Measurements from ENCODE around the gene CHIC2.
"Not testable (repeated sequence)": the region's sequence is repeated elsewhere in the genome, so short reads cannot be mapped to it uniquely, and the experiment has no call there.

Gene CHIC2

GRCh38 chr4:54055494-54055893 lies 8.9 kb downstream of the CHIC2 start:
- Histone ChIP-seq H3K36me3 (ENCODE audit: low read depth) (peaks cover 5% of the 10 kb centered on the region), H3K4me3 (ENCODE audit: severe bottlenecking) (no peak overlapping the region)
- TF ChIP-seq CTCF (IDR thresholded peaks at IDR 0.05; ENCODE audit: poor library complexity, severe bottlenecking), result no peak

GRCh38 chr4:54054501-54054900 lies 9.9 kb downstream of the CHIC2 start:
- Histone ChIP-seq H3K36me3 (ENCODE audit: low read depth) (peaks cover 1% of the 10 kb centered on the region), H3K4me3 (ENCODE audit: severe bottlenecking) (no peak overlapping the region), H3K4me1 (ENCODE audit: insufficient read depth, poor library complexity, severe bottlenecking) (peaks cover 19% of the 10 kb centered on the region), H3K27ac (ENCODE audit: poor library complexity, severe bottlenecking) (no peak overlapping the region), H3K27me3 (ENCODE audit: insufficient read depth, poor library complexity, severe bottlenecking) (no peaks in the 10 kb centered on the region), H3K9me3 (ENCODE audit: severe bottlenecking) (no peaks in the 10 kb centered on the region)
- no peak for TF ChIP-seq CTCF (IDR thresholded peaks at IDR 0.05; ENCODE audit: poor library complexity, severe bottlenecking)
- DNase-seq (ENCODE audit: low spot score) (no peak), ATAC-seq (ENCODE audit: low read depth) (no peak)

More at GRCh38 chr4:54055494-54055893, 8.9 kb downstream of the CHIC2 start:
- no peak for DNase-seq (ENCODE audit: low spot score)
- Histone ChIP-seq H3K27me3 (ENCODE audit: insufficient read depth, poor library complexity, severe bottlenecking) (no peaks in the 10 kb centered on the region), H3K27ac (ENCODE audit: poor library complexity, severe bottlenecking) (no peak overlapping the region), H3K9me3 (ENCODE audit: severe bottlenecking) (no peaks in the 10 kb centered on the region), H3K4me1 (ENCODE audit: insufficient read depth, poor library complexity, severe bottlenecking) (peaks cover 18% of the 10 kb centered on the region)
- no peak for ATAC-seq (ENCODE audit: low read depth)

GRCh38 chr4:54053322-54053721 lies 11.1 kb downstream of the CHIC2 start:
- DNase-seq (ENCODE audit: low spot score); H3K27ac ChIP-seq (ENCODE audit: poor library complexity, severe bottlenecking); H3K27me3 ChIP-seq (ENCODE audit: insufficient read depth, poor library complexity, severe bottlenecking); ATAC-seq (ENCODE audit: low read depth); H3K4me3 ChIP-seq (ENCODE audit: severe bottlenecking); H3K9me3 ChIP-seq (ENCODE audit: severe bottlenecking): not testable (repeated sequence)
- peaks cover 13% of the 10 kb centered on the region for H3K4me1 ChIP-seq (ENCODE audit: insufficient read depth, poor library complexity, severe bottlenecking)
- H3K36me3 ChIP-seq (ENCODE audit: low read depth), result peaks cover 13% of the 10 kb centered on the region

GRCh38 chr4:54050214-54050904 lies 14.0 kb downstream of the CHIC2 start:
- DNase-seq (ENCODE audit: low spot score), result no peak
- no peaks in the 10 kb centered on the region for H3K27me3 ChIP-seq (ENCODE audit: insufficient read depth, poor library complexity, severe bottlenecking)
- H3K4me1 ChIP-seq (ENCODE audit: insufficient read depth, poor library complexity, severe bottlenecking), result peaks cover 12% of the 10 kb centered on the region
- H3K9me3 ChIP-seq (ENCODE audit: severe bottlenecking), result no peaks in the 10 kb centered on the region
- ATAC-seq (ENCODE audit: low read depth), result peak; percentile 91
- H3K27ac ChIP-seq (ENCODE audit: poor library complexity, severe bottlenecking), result peak overlapping the region; percentile 17
- no peak for TF ChIP-seq CTCF (IDR thresholded peaks at IDR 0.05; ENCODE audit: poor library complexity, severe bottlenecking)
- peaks cover 37% of the 10 kb centered on the region for H3K36me3 ChIP-seq (ENCODE audit: low read depth)
- H3K4me3 ChIP-seq (ENCODE audit: severe bottlenecking), result no peak overlapping the region

- not testable (repeated sequence) for H3K4me1 ChIP-seq (ENCODE audit: insufficient read depth, poor library complexity, severe bottlenecking); H3K27ac ChIP-seq (ENCODE audit: poor library complexity, severe bottlenecking); H3K27me3 ChIP-seq (ENCODE audit: insufficient read depth, poor library complexity, severe bottlenecking); DNase-seq (ENCODE audit: low spot score); H3K4me3 ChIP-seq (ENCODE audit: severe bottlenecking); ATAC-seq (ENCODE audit: low read depth); H3K9me3 ChIP-seq (ENCODE audit: severe bottlenecking)
- peaks cover 46% of the 10 kb centered on the region for H3K36me3 ChIP-seq (ENCODE audit: low read depth)
These were observed 20.8 kb downstream of the CHIC2 start for GRCh38 chr4:54043630-54044029.

GRCh38 chr4:54041933-54042332 lies 22.5 kb downstream of the CHIC2 start:
- no peak for ATAC-seq (ENCODE audit: low read depth)
- Histone ChIP-seq H3K4me3 (ENCODE audit: severe bottlenecking) (no peak overlapping the region), H3K27me3 (ENCODE audit: insufficient read depth, poor library complexity, severe bottlenecking) (no peaks in the 10 kb centered on the region), H3K9me3 (ENCODE audit: severe bottlenecking) (no peaks in the 10 kb centered on the region), H3K27ac (ENCODE audit: poor library complexity, severe bottlenecking) (no peak overlapping the region), H3K4me1 (ENCODE audit: insufficient read depth, poor library complexity, severe bottlenecking) (no peaks in the 10 kb centered on the region), H3K36me3 (ENCODE audit: low read depth) (peaks cover 47% of the 10 kb centered on the region)
- no peak for DNase-seq (ENCODE audit: low spot score)
- no peak for TF ChIP-seq CTCF (IDR thresholded peaks at IDR 0.05; ENCODE audit: poor library complexity, severe bottlenecking)
